ENCODE measurements around the gene CDCA8.

DNA sequence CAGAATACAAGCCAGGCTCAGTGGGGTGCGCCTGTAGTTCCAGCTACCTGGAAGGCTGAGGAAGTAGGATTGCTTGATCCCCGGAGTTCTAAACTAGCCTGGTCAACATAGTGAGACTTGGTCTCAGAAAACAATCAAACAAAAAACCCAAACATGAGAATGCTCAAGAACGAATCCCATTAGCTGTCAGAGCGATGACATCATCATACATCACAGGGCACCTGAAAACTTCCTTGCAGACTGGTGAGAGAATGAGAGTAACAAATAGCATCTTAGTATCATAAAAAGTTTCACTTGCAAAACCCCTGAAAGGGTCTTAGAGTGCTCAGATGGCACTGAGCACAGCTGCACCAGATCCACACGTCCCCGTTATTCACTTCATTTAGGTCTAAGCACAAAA lies 21.1 kb upstream of the CDCA8 start:
- TF ChIP-seq, protein P1, sequence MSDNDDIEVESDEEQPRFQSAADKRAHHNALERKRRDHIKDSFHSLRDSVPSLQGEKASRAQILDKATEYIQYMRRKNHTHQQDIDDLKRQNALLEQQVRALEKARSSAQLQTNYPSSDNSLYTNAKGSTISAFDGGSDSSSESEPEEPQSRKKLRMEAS (IDR thresholded peaks at IDR 0.05): no peak
- TF ChIP-seq, protein P2, sequence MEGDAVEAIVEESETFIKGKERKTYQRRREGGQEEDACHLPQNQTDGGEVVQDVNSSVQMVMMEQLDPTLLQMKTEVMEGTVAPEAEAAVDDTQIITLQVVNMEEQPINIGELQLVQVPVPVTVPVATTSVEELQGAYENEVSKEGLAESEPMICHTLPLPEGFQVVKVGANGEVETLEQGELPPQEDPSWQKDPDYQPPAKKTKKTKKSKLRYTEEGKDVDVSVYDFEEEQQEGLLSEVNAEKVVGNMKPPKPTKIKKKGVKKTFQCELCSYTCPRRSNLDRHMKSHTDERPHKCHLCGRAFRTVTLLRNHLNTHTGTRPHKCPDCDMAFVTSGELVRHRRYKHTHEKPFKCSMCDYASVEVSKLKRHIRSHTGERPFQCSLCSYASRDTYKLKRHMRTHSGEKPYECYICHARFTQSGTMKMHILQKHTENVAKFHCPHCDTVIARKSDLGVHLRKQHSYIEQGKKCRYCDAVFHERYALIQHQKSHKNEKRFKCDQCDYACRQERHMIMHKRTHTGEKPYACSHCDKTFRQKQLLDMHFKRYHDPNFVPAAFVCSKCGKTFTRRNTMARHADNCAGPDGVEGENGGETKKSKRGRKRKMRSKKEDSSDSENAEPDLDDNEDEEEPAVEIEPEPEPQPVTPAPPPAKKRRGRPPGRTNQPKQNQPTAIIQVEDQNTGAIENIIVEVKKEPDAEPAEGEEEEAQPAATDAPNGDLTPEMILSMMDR (IDR thresholded peaks at IDR 0.05; ENCODE audit: control extremely low read depth in 1 of 3, insufficient read depth in 1 of 3, low read depth in 1 of 3, low read length in 3 of 3): no peak
- no peak for TF ChIP-seq GTF2F1 (IDR thresholded peaks at IDR 0.05; ENCODE audit: borderline replicate concordance, low read depth, low read length)
- no peak for TF ChIP-seq YY1 (IDR thresholded peaks at IDR 0.05; ENCODE audit: low read depth, low read length)
- no peak for TF ChIP-seq GABPA (IDR thresholded peaks at IDR 0.05; ENCODE audit: borderline replicate concordance, insufficient read depth, low read length)
- 0 out of 2 replicates have a peak, but pooled peaks have one; percentile 18 for TF ChIP-seq CREB1 (IDR thresholded peaks at IDR 0.05)
- no peak for TF ChIP-seq RAD21 (IDR thresholded peaks at IDR 0.05 in 1 of 2, conservative IDR thresholded peaks at IDR 0.05 in 1 of 2; ENCODE audit: low read depth in 2 of 2, low read length in 2 of 2)

All from H1 (cell line).